ENCODE results near the gene DAW1.

DAW1 gene

DNA sequence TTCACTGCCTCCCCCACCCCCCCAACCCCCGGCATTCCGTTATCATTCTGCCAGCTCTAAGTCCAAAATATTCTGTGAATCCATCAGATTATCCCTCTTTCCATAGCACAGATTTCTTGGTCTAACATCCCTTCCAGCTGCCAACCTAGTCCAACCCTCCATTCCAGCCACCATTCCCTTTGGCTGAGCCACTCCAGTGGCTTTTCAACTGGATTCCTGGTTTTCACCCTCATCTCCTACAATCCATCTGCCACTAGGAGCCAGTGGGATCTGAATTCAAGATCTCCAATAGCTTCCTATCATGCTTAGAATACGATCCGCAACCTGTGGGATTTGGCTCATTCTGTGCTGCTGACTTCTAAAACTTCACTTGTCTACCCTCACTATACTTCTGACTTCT lies 1.2 kb downstream of the DAW1 start:
- no peaks in the 10 kb centered on the region for H3K36me3 ChIP-seq (replicated peaks; ENCODE audit: low read depth, low read length)
- no peaks in the 10 kb centered on the region for H3K79me2 ChIP-seq (ENCODE audit: low read length)
- no peak overlapping the region for H3K9ac ChIP-seq (ENCODE audit: low read length)
- no peak overlapping the region for H3K27ac ChIP-seq (ENCODE audit: low read length)
- no peak overlapping the region for H3K4me2 ChIP-seq (ENCODE audit: low read length)
- H3K4me1 ChIP-seq (ENCODE audit: low read length): no peaks in the 10 kb centered on the region
- H3K9me3 ChIP-seq (ENCODE audit: insufficient read depth, low read length): no peaks in the 10 kb centered on the region
- no peaks in the 10 kb centered on the region for H3K27me3 ChIP-seq (ENCODE audit: low read depth, low read length)
- H3K4me3 ChIP-seq (ENCODE audit: low read length): no peak overlapping the region
- TF ChIP-seq CTCF (IDR thresholded peaks at IDR 0.05; ENCODE audit: low read depth, low read length) (no peak), EZH2phosphoT487 (IDR thresholded peaks at IDR 0.05; ENCODE audit: low read depth) (no peak)
- H2AFZ ChIP-seq (ENCODE audit: low read depth, low read length): no peak overlapping the region
- no peaks in the 10 kb centered on the region for H4K20me1 ChIP-seq (ENCODE audit: insufficient read depth, low read length)

GRCh38 chr2:227876300-227876801 lies 4.9 kb downstream of the DAW1 start:
- Histone ChIP-seq H3K27me3 (ENCODE audit: low read depth, low read length) (no peaks in the 10 kb centered on the region), H3K79me2 (ENCODE audit: low read length) (no peaks in the 10 kb centered on the region), H3K9me3 (ENCODE audit: insufficient read depth, low read length) (no peaks in the 10 kb centered on the region), H3K4me3 (ENCODE audit: low read length) (no peak overlapping the region), H3K36me3 (replicated peaks; ENCODE audit: low read depth, low read length) (no peaks in the 10 kb centered on the region), H2AFZ (ENCODE audit: low read depth, low read length) (no peak overlapping the region), H3K9ac (ENCODE audit: low read length) (no peak overlapping the region), H3K4me2 (ENCODE audit: low read length) (no peak overlapping the region), H3K27ac (ENCODE audit: low read length) (no peak overlapping the region), H3K4me1 (ENCODE audit: low read length) (no peaks in the 10 kb centered on the region), H4K20me1 (ENCODE audit: insufficient read depth, low read length) (no peaks in the 10 kb centered on the region)
- TF ChIP-seq CTCF (IDR thresholded peaks at IDR 0.05; ENCODE audit: low read depth, low read length): no peak
- no peak for TF ChIP-seq EZH2phosphoT487 (IDR thresholded peaks at IDR 0.05; ENCODE audit: low read depth)

DNA sequence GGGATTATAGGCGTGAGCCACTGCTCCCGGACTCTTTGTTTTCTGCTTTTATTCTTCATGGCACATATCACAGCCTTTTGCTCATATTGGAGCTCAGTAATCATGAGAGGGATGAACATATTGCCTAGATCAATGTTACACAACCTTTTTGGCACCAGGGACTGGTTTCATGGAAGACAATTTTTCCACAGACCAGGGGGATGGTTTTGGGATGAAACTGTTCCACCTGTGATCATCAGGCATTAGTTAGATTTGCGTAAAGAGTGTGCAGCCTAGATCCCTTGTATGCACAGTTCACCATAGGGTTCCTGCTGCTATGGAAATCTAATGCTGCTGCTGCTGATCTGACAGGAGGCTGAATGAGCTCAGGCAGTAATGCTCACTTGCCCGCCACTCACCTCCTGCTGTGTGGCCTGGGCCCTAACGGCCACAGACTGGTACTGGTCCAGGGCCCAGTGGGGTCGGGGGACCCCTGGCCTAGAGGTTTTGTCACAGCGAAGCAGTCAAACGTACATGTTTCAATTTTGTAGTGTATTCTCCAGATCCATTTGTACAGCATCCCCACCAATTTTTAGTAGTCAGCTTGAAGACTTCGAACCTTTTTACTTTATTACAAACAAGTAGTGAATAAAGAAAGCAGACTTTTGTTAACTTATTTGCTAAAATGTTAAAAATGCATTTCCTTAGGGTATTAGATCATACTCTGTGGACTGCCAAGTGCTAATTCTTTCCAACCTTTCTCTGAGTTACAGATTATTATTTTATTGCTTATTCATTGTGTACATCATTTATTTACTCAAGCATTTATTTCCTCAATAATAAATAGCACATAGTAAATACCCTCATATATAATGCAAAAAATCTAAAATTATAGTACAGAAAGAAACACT lies 6.2 kb downstream of the DAW1 start:
- Histone ChIP-seq H3K9ac (ENCODE audit: low read length) (no peak overlapping the region), H3K4me2 (ENCODE audit: low read length) (no peak overlapping the region), H3K27ac (ENCODE audit: low read length) (no peak overlapping the region)

More for the DNA sequence above, 6.2 kb downstream of the DAW1 start:
- Histone ChIP-seq H4K20me1 (ENCODE audit: insufficient read depth, low read length) (no peaks in the 10 kb centered on the region), H3K27me3 (ENCODE audit: low read depth, low read length) (no peaks in the 10 kb centered on the region), H3K4me3 (ENCODE audit: low read length) (no peak overlapping the region), H3K79me2 (ENCODE audit: low read length) (no peaks in the 10 kb centered on the region), H3K4me1 (ENCODE audit: low read length) (no peaks in the 10 kb centered on the region), H2AFZ (ENCODE audit: low read depth, low read length) (no peak overlapping the region), H3K36me3 (replicated peaks; ENCODE audit: low read depth, low read length) (no peaks in the 10 kb centered on the region), H3K9me3 (ENCODE audit: insufficient read depth, low read length) (no peaks in the 10 kb centered on the region)
- no peak for TF ChIP-seq EZH2phosphoT487 (IDR thresholded peaks at IDR 0.05; ENCODE audit: low read depth)
- no peak for TF ChIP-seq CTCF (IDR thresholded peaks at IDR 0.05; ENCODE audit: low read depth, low read length)
